Activated T-helper 2 cell treated with anti-CD3 and anti-CD28 coated beads, Interferon-gamma antibody, Interleukin-2, Interleukin-4, amounts not matched to agents 10 μg/mL and 5 μg/mL and 100 μg/mL, durations not matched to agents 14 hours and 24 hours and 36 hours (primary cell): ENCODE data around the gene PXYLP1. TPM values are rescaled to one million over a fixed set of nuclear protein-coding genes. Genes with fewer than 3 reads are reported as not detected.
"Not testable (repeated sequence)": the region's sequence is repeated elsewhere in the genome, so short reads cannot be mapped to it uniquely, and the experiment has no call there.

Experiments
- DNase-seq: peaks from one replicate; pipeline ENCODE4 v3.0.0; 2021; ENCODE audit warnings: low spot score
- H3K27ac Mint-ChIP-seq: one replicate; pipeline ENCODE4 v1.8.0; 2021; ENCODE audit warnings: mixed read lengths
- H3K27me3 Mint-ChIP-seq: one replicate; pipeline ENCODE4 v1.8.0; 2021; ENCODE audit warnings: low read depth, mixed read lengths
- H3K36me3 Mint-ChIP-seq: one replicate; pipeline ENCODE4 v1.8.0; 2021; ENCODE audit warnings: low read depth, mixed read lengths
- H3K4me1 Mint-ChIP-seq: one replicate; pipeline ENCODE4 v1.8.0; 2021; ENCODE audit warnings: low read depth, mixed read lengths
- H3K4me3 Mint-ChIP-seq: one replicate; pipeline ENCODE4 v1.8.0; 2021; ENCODE audit warnings: low read depth, mild to moderate bottlenecking, moderate library complexity, mixed read lengths
- H3K9me3 Mint-ChIP-seq: one replicate; pipeline ENCODE4 v1.8.0; 2021; ENCODE audit warnings: mixed read lengths
- intact Hi-C: fragments of 100-400 bp; cut with micrococcal nuclease; formaldehyde crosslinking; loops from one replicate; pipeline ENCODE4 v1.15.1; 2023
- total RNA-seq: library from RNA; stranded (reverse); gene quantifications from 2 replicates; pipeline ENCODE4 v1.2.3, GENCODE V29; 2022

PXYLP1 gene
- total RNA-seq, 1 donor from 2014 or later: 57.2 TPM

DNA sequence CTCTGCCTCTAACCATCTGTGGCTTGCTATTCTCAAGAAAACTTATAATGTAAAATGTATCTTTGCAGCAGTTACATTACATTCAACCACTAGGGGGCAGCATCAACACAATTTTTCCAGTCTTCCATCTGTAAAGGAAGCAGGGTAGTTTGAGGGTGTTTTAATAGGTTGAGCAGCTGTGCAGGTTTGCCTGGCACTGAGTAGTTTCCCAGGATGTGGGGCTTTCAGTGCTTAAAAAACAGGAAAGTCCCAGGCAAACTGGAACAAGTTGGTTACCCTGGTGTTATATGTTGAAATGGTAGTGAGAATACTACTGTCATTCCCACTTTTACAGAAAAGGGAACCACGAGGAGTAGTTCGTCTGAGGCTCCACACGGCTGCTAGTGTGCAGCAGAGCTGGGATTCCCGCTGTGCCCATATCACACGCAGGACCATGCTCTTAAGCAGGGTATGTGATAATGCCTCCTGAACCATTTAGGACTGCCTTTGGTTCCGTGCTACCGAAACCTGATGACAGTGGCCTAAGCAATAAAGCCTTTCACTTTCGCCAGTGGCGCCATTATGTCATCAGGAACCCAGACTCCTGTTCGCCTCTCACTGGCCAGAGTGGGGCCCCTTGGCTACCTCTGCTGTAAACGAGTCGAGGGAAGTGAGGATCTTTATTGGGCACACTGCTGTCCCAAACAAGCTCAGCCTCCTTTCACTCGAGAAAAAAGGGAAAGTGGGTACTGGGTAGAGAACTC, 72.0 kb downstream of the PXYLP1 start:
- H3K9me3 Mint-ChIP-seq: peaks cover 3% of the 10 kb centered on the region
- intact Hi-C loops: loop anchor here (2.0 kb wide), 2 partner anchors 149 to 253 kb away; no protein-coding TSS in a partner anchor
- H3K27ac Mint-ChIP-seq: no peak overlapping the region
- peak; percentile 49 for DNase-seq
- no peak overlapping the region for H3K4me3 Mint-ChIP-seq
- peaks cover 42% of the 10 kb centered on the region for H3K4me1 Mint-ChIP-seq
- peaks cover 21% of the 10 kb centered on the region for H3K36me3 Mint-ChIP-seq
- no peaks in the 10 kb centered on the region for H3K27me3 Mint-ChIP-seq

- intact Hi-C loops: no loop called here
- H3K27ac Mint-ChIP-seq: no peak overlapping the region
These were observed 73.8 kb downstream of the PXYLP1 start for GRCh38 chr3:141305436-141305835.

GRCh38 chr3:141306276-141306675, 74.7 kb downstream of the PXYLP1 start:
- Mint-ChIP-seq H3K27me3 (no peaks in the 10 kb centered on the region), H3K9me3 (no peaks in the 10 kb centered on the region), H3K4me1 (peaks cover 40% of the 10 kb centered on the region), H3K4me3 (no peak overlapping the region), H3K36me3 (peaks cover 3% of the 10 kb centered on the region), H3K27ac (peak overlapping the region; percentile 69)
- no peak for DNase-seq
- intact Hi-C loops: no loop called here

More at GRCh38 chr3:141305436-141305835, 73.8 kb downstream of the PXYLP1 start:
- H3K9me3 Mint-ChIP-seq: no peaks in the 10 kb centered on the region
- no peaks in the 10 kb centered on the region for H3K27me3 Mint-ChIP-seq
- H3K4me1 Mint-ChIP-seq: peaks cover 39% of the 10 kb centered on the region
- H3K36me3 Mint-ChIP-seq: peaks cover 6% of the 10 kb centered on the region
- H3K4me3 Mint-ChIP-seq: no peak overlapping the region
- DNase-seq: no peak

DNA sequence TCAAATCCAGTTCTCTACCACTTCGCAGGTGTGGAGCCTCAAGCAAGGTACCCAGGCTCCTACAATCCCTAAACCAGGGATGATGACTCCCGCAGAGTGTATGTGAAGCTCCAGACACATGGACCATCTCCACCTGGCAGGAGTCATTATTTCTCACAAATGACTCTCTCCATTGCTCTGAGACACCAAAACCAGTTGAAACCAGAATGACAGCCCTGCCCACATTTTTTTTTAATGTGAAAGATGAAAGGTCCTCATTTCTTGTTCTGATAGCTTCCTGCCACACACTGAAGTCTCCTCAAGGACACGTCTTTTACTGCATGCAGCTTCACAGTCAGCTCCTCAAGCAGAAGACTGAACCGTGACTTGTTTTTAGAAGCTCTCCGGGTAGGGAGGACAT, 75.3 kb downstream of the PXYLP1 start:
- Mint-ChIP-seq H3K4me1 (peaks cover 42% of the 10 kb centered on the region), H3K36me3 (peaks cover 6% of the 10 kb centered on the region), H3K27me3 (no peaks in the 10 kb centered on the region), H3K4me3 (peak overlapping the region; percentile 40), H3K27ac (peak overlapping the region; percentile 69), H3K9me3 (no peaks in the 10 kb centered on the region)
- intact Hi-C loops: no loop called here
- no peak for DNase-seq

DNA sequence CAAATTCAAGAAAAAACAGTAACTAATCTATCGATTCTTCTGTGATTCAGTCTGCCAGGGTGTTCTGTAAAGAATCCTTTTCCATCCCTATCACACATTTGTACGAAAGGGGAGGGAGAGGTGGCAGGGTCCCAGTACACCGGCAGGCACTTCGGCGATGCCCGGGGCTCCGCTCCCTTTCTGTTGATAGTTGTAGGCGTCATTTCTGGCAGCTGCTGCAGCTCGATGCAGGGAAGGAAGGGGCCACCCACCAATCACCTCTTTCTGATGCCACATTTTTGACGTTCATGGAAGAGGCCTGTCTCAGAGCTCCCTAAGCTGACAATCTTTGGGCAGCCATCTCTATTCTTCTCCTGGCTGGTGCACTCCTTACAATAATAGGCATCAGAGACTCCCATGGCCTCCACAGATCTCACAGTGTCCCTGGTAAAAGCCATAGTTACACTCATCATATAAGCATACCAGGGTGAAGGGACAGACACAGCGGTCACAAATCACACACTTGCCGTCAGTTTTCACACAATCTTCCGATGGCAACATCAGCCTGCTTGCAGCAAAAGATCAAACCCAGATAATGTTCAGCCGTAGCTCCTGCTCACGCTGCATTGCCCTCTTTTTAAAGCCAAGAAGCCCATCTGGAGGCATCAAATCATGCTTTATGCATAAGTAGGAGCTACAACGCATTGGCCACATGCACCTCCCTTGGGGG, 75.9 kb downstream of the PXYLP1 start:
- Mint-ChIP-seq H3K4me3 (peak overlapping the region; percentile 40), H3K27me3 (no peaks in the 10 kb centered on the region), H3K4me1 (peaks cover 47% of the 10 kb centered on the region), H3K27ac (peak overlapping the region; percentile 69), H3K9me3 (no peaks in the 10 kb centered on the region), H3K36me3 (peaks cover 6% of the 10 kb centered on the region)
- intact Hi-C loops: no loop called here
- DNase-seq: no peak

GRCh38 chr3:141308588-141309218, 77.1 kb downstream of the PXYLP1 start:
- no peak overlapping the region for H3K4me3 Mint-ChIP-seq
- intact Hi-C loops: no loop called here

GRCh38 chr3:141311170-141311495, 79.5 kb downstream of the PXYLP1 start:
- H3K36me3 Mint-ChIP-seq: peaks cover 6% of the 10 kb centered on the region
- DNase-seq: no peak
- H3K27ac Mint-ChIP-seq: peak overlapping the region; percentile 99
- H3K27me3 Mint-ChIP-seq: no peaks in the 10 kb centered on the region
- H3K4me3 Mint-ChIP-seq: peak overlapping the region; percentile 99
- intact Hi-C loops: loop anchor here (1.0 to 5.0 kb wide), 8 partner anchors 59 to 566 kb away; partner anchors contain the start of genes ATP1B3, RNF7 and SLC25A36
- H3K4me1 Mint-ChIP-seq: peaks cover 52% of the 10 kb centered on the region
- no peaks in the 10 kb centered on the region for H3K9me3 Mint-ChIP-seq

More at GRCh38 chr3:141308588-141309218, 77.1 kb downstream of the PXYLP1 start:
- no peak overlapping the region for H3K27ac Mint-ChIP-seq
- peaks cover 6% of the 10 kb centered on the region for H3K36me3 Mint-ChIP-seq
- H3K4me1 Mint-ChIP-seq: peaks cover 52% of the 10 kb centered on the region
- DNase-seq: no peak
- no peaks in the 10 kb centered on the region for H3K27me3 Mint-ChIP-seq
- no peaks in the 10 kb centered on the region for H3K9me3 Mint-ChIP-seq

- Mint-ChIP-seq H3K9me3 (no peaks in the 10 kb centered on the region), H3K4me3 (peak overlapping the region; percentile 99), H3K36me3 (peaks cover 6% of the 10 kb centered on the region), H3K4me1 (peaks cover 46% of the 10 kb centered on the region), H3K27ac (peak overlapping the region; percentile 99), H3K27me3 (no peaks in the 10 kb centered on the region)
- intact Hi-C loops: loop anchor here (1.0 to 5.0 kb wide), 8 partner anchors 59 to 566 kb away; partner anchors contain the start of genes ATP1B3, RNF7 and SLC25A36
- DNase-seq: peak; percentile 98
These were observed 80.1 kb downstream of the PXYLP1 start for GRCh38 chr3:141311496-141312353.

DNA sequence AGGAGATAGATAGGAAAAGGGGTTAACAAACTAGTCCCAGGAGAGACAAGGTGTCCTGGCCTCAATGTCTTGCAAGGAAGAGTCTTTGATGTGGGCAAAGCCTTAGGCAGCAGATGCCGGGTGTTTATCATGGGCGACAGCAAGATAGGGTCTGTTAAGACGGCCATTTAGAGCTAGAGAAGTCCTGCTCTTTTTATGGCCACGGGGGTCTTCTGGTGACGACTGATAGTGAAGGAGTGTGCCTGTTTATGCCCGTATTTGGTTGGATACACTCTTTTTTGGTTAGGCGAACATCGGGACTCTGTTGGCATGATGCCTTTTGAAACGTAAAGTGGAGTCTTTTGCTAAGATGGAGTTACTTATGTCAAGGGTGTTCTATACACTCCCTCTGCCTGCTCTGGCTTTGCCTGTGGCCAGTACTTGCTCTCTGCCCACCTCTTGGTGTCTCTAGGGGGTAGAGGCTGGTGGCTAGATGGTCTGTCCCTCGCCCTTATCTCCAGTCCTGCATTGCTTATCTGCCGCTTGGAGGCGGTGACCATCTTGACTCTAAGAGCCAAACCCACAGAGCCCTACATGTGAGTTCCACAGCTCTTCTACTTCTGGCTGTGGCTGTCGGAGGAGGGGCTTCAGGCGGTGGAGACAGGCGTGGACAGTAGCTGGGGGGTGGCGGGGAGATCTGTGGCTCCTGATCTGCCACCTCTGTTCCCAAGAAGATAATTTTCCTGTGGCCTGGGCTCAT, 80.9 kb downstream of the PXYLP1 start:
- Mint-ChIP-seq H3K4me3 (peak overlapping the region; percentile 99), H3K4me1 (peaks cover 38% of the 10 kb centered on the region), H3K9me3 (no peaks in the 10 kb centered on the region), H3K36me3 (peaks cover 6% of the 10 kb centered on the region), H3K27me3 (no peaks in the 10 kb centered on the region), H3K27ac (peak overlapping the region; percentile 99)
- no peak for DNase-seq
- intact Hi-C loops: loop anchor here (5.0 kb wide), 3 partner anchors 100 to 565 kb away; partner anchors contain the start of genes ATP1B3 and RNF7

GRCh38 chr3:141313093-141313683, 81.6 kb downstream of the PXYLP1 start:
- Mint-ChIP-seq H3K27ac (no peak overlapping the region), H3K27me3 (no peaks in the 10 kb centered on the region), H3K4me1 (peaks cover 32% of the 10 kb centered on the region), H3K36me3 (peaks cover 3% of the 10 kb centered on the region), H3K4me3 (peak overlapping the region; percentile 38), H3K9me3 (no peaks in the 10 kb centered on the region)
- no peak for DNase-seq
- intact Hi-C loops: loop anchor here (5.0 kb wide), 3 partner anchors 99 to 564 kb away; partner anchors contain the start of genes ATP1B3 and RNF7

DNA sequence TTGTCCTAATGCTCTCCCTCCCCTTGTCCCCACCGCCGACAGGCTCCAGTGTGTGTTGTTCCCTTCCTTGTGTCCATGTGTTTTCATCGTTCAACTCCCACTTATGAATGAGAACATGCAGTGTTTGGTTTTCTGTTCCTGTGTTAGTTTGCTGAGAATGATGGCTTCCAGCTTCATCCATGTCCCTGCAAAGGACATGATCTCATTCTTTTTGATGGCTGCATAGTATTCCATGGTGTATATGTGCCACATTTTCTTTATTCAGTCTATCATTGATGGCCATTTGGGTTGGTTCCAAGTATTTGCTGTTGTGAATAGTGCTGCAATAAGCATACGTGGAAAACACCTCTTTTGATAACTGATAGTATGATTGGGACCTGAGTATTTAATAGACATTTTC, 82.8 kb downstream of the PXYLP1 start:
- H3K4me3 Mint-ChIP-seq, H3K27ac Mint-ChIP-seq, H3K36me3 Mint-ChIP-seq, H3K9me3 Mint-ChIP-seq, H3K27me3 Mint-ChIP-seq, DNase-seq: not testable (repeated sequence)
- intact Hi-C loops: loop anchor here (5.0 kb wide), 3 partner anchors 98 to 563 kb away; partner anchors contain the start of genes ATP1B3 and RNF7
- peaks cover 24% of the 10 kb centered on the region for H3K4me1 Mint-ChIP-seq
